ENCODE data around the gene BIN1. TPM values are rescaled to one million over a fixed set of nuclear protein-coding genes. Genes with fewer than 3 reads are reported as not detected.
A peak's percentile ranks its signal among the peaks of the same experiment; 100 is the strongest.

The BIN1 gene
- total RNA-seq = 10 to 100 TPM; 49.2 to 84.8 TPM
- long read RNA-seq, donor 1, transcript BIN1-204 (13 exons, 2,074 nt) = minor isoform, 11 of 97 reads
- long read RNA-seq, donor 1, transcript BIN1-209 (15 exons, 2,293 nt) = minor isoform, 23 of 97 reads
- long read RNA-seq, donor 1, transcript BIN1-211 (14 exons, 2,143 nt) = major isoform, 27 of 97 reads
- long read RNA-seq, donor 1, partial matches to known transcripts = 19 of 97 reads
- long read RNA-seq, donor 1, other reads (novel, unspliced or antisense) = 12 of 97 reads
- long read RNA-seq, donor 2, transcript BIN1-209 (15 exons, 2,293 nt) = minor isoform, 41 of 198 reads
- long read RNA-seq, donor 2, transcript BIN1-206 (15 exons, 2,209 nt) = minor isoform, 6 of 198 reads
- long read RNA-seq, donor 2, transcript BIN1-211 (14 exons, 2,143 nt) = major isoform, 56 of 198 reads
- long read RNA-seq, donor 2, transcript BIN1-204 (13 exons, 2,074 nt) = minor isoform, 44 of 198 reads
- long read RNA-seq, donor 2, partial matches to known transcripts = 15 of 198 reads
- long read RNA-seq, donor 2, other reads (novel, unspliced or antisense) = 33 of 198 reads

- intact Hi-C loops (cut with DNase I) = loop anchor here in 1 of 2 donors (10.0 kb wide), 1 partner anchor 68 kb away; no protein-coding TSS in a partner anchor
- DNase-seq (ENCODE audit: low spot score) = peak; percentile 95
Observed at GRCh38 chr2:127106991-127107621, at the start of gene BIN1. Gene BIN1 (minus strand): TSS chr2:127107154. CDS start chr2:127106943, 211 bp downstream.

GRCh38 chr2:127155947-127156346, 49.0 kb upstream of the BIN1 start:
- intact Hi-C loops (cut with DNase I) = no loop called here
- peak; percentile 88 for DNase-seq (ENCODE audit: low spot score)

GRCh38 chr2:127155028-127155581, 48.2 kb upstream of the BIN1 start:
- intact Hi-C loops (cut with DNase I) = no loop called here

DNA sequence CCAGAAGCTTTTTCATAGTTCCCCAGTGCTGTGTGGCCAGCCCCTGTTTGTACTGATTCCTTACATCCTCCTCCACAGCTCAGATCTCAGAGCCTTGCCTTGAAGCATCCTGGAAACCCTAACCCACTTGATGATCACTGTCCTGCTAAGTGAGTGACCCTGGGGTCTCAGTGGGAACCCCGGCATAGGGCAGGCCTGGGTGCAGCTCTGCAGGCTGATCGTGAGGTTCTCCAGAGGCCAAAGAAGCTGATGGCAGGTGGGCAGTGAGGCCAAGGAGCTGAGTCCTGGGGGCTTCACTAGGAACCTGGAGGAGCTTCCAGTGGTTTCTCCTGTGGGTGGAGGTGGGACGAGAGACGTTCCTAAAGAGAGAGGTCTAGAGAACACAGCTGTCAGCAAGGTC, 47.4 kb upstream of the BIN1 start:
- intact Hi-C loops (cut with DNase I) = loop anchor here in 1 of 2 donors (5.0 kb wide), 1 partner anchor 87 kb away; no protein-coding TSS in a partner anchor
- peak; percentile 74 for DNase-seq (ENCODE audit: low spot score)

More at GRCh38 chr2:127155028-127155581, 48.2 kb upstream of the BIN1 start:
- peak; percentile 75 for DNase-seq (ENCODE audit: low spot score)

GRCh38 chr2:127153691-127154158, 46.8 kb upstream of the BIN1 start:
- intact Hi-C loops (cut with DNase I) = loop anchor here in 1 of 2 donors (5.0 kb wide), 1 partner anchor 86 kb away; no protein-coding TSS in a partner anchor

DNA sequence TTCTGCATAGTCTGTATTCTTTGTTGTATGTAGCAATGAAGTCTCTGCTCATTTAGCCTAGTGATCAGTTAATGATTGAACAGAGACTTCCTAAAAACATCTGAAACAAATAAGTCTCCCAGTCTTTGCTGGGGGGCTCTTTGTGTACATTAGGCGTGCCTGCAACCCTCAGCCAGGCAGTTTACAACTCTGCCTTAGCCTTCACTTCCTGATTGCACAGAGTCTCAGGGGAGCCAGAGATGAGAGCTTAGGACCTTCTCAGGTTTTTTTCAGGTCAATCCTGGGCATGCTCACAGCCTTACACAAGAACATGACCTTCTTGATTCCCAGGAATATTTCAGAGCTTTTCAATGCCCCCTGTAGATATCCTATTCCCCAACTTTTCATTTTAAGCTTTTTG, 44.0 kb upstream of the BIN1 start:
- no peak for DNase-seq (ENCODE audit: low spot score)
- intact Hi-C loops (cut with DNase I) = loop anchor here in 1 of 2 donors (5.0 kb wide), 1 partner anchor 84 kb away; no protein-coding TSS in a partner anchor

More at GRCh38 chr2:127153691-127154158, 46.8 kb upstream of the BIN1 start:
- DNase-seq (ENCODE audit: low spot score) = peak; percentile 86

DNA sequence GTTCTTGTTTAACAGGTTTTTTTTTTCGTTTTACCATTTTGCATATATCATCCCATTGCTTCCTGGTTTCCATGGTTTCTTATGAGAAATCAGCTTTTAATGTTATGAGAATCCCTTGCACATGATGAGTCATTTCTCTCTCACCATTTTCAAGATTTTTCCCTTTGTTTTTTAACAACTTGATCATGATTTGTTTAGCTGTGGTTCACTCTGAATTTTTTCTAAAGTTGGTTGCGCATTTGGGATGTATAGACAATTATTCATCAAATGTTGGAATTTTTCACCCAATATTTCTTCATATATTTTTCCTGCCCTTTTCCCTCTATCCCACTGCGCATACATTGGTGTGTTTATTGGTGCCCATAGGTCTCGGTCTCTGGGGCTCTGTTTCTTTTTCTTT, 42.4 kb upstream of the BIN1 start:
- DNase-seq (ENCODE audit: low spot score) = no peak
- intact Hi-C loops (cut with DNase I) = no loop called here

- DNase-seq (ENCODE audit: low spot score) = peak; percentile 55
- intact Hi-C loops (cut with DNase I) = no loop called here
Observed at GRCh38 chr2:127146820-127147502, 40.0 kb upstream of the BIN1 start.

- DNase-seq (ENCODE audit: low spot score) = peak; percentile 62
- intact Hi-C loops (cut with DNase I) = no loop called here
Observed at GRCh38 chr2:127146071-127146725, 39.2 kb upstream of the BIN1 start.

- intact Hi-C loops (cut with DNase I) = no loop called here
Observed at GRCh38 chr2:127145280-127145895, 38.4 kb upstream of the BIN1 start.

GRCh38 chr2:127143841-127144782, 37.2 kb upstream of the BIN1 start:
- peak; percentile 54 for DNase-seq (ENCODE audit: low spot score)
- intact Hi-C loops (cut with DNase I) = no loop called here

More at GRCh38 chr2:127145280-127145895, 38.4 kb upstream of the BIN1 start:
- peak; percentile 65 for DNase-seq (ENCODE audit: low spot score)

- intact Hi-C loops (cut with DNase I) = no loop called here
- DNase-seq (ENCODE audit: low spot score) = no peak
Observed at GRCh38 chr2:127142663-127143630, 36.0 kb upstream of the BIN1 start.

DNA sequence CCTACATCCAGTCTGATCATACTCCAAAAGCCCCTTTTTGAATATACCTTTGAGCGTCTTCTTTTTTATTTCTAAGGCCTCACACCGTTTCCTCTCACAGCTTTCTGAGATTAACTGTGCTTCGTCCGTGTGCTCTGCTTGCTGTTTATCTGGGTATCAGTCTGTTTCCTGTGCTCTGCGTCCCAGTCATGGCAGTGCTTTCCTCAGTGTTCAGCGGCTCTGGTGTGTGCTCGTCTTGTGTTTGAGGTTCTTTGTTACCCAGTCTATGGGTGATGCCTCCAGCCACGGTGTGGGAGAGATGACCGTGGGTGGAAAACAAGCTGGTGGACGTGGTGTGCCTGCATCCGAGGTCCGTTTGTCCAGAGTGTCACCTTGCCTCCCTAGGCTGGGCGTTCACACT, 33.6 kb upstream of the BIN1 start:
- no peak for DNase-seq (ENCODE audit: low spot score)
- intact Hi-C loops (cut with DNase I) = no loop called here

DNA sequence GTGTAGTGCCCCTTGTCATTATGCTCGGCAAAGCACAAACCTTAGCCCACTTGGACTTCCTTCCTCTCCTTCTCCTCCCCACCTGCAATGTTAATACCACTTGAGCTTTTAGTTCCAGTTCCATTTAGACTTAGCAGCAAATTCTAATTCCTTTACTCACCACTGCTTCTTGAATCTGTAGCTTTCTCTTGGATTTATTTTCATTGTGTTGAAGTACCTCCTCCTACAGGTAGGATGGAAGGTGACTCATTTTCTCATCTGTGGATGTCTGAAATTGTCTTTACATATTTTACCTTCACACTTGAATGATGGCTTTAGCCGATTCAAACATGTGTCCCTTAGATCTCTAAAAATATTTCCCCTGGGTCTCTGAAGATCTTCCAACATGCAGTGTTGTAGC, 32.8 kb upstream of the BIN1 start:
- intact Hi-C loops (cut with DNase I) = no loop called here
- no peak for DNase-seq (ENCODE audit: low spot score)

DNA sequence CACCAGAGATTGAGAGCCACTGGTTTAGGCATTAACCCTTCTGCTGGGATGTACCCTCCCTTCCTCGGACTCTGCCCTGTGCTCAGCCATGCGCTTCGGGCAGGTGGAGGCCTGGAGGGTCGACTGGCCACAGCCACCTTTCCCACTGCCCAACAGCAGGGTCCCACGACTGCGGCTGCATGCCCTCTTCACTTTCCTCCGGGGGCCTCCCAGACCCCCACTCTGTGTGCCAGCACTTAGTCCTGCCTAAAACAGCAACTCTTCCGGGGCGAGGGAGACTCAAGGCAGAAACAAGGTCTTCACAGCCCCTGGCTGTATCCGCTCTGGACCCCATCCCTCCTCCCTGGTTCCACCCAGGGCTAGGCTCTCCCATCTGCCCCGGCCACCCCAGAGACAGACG, 31.3 kb upstream of the BIN1 start:
- intact Hi-C loops (cut with DNase I) = no loop called here
- DNase-seq (ENCODE audit: low spot score) = peak; percentile 49

GRCh38 chr2:127137741-127138140, 30.8 kb upstream of the BIN1 start:
- intact Hi-C loops (cut with DNase I) = no loop called here
- peak; percentile 62 for DNase-seq (ENCODE audit: low spot score)
